Measurements from ENCODE around the gene SSU72.
A peak's percentile ranks its signal among the peaks of the same experiment; 100 is the strongest.
"Not testable (repeated sequence)": the region's sequence is repeated elsewhere in the genome, so short reads cannot be mapped to it uniquely, and the experiment has no call there.

SSU72 gene

DNA sequence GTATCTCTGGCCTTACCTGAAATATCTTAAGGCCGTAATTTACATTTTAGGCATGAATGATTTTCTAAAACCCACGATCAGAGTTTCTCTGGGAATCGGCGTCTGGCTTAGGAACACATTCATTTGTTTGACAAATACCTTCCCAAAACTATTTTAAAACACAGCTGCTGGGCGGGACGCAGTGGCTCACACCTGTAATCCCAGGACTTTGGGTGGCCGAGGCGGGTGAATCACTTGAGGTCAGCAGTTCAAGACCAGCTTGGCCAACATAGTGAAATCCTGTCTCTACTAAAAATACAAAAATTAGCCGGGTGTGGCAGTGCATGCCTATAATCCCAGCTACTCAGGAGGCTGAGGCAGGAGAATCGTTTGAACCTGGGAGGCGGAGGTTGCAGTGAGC, 17.7 kb downstream of the SSU72 start:
- not testable (repeated sequence) for DNase-seq

DNA sequence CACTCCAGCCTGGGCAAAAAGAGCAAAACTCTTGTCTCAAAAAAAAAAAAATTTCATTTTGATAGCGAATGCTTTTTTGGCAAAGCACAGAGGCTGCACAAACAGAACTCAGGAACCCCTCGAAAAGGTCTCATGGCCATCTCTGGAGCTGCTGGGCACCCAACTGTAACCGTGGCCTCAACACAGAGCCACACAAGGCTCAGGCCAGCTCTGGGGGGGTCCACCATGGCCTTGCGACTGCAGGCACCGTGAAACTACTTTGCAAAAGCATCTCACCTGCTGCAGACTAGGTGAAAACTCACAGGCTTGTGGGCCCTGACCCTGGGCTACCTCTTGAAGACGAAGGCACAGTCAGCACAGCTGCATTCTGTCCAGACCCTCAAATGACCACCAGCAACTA, 18.2 kb downstream of the SSU72 start:
- DNase-seq, result no peak

DNA sequence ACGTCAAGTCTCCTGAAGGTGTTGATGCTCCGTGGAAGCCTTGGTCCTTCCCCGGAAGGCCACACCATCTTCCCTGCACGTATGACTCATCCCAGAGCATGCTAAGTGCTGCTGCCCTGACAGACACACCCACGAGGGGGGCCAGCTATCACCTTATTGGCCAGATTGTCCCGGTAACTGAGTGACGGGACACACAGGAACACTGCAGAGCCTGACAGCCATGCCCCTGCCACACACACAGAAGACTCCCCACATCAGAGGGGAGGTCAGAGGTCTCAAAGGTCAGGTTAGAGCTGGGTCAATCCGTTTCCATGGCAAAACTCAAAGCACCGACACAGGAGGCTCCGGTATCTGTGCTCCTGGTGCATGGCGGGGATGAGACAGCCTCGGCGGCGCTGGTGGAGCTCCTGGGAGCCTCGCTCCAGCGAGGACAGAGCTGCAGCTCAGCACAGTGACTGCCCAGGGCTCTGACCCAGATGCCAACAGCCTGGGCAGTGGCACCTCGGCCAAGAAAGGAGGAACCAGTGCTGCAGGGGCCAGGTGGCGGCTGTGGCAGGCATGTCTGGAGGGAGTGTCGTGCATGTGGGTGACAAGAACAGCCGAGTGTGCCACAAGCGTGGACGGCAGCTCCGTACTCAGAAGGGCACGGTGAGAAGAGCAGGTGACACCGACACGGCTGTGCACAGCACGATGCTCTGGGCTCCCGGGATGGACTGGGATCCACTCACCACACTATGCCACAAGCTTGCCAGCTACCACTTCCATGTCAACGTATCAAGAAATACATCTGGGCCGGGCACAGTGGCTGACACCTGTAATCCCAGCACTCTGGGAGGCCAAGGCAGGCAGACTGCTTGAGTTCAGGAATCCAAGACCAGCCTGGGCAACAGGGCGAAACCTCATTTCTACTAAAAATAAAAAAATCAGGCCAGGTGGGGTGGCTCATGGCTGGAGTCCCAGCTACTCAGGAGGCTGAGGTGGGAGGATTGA, 19.4 kb downstream of the SSU72 start:
- no peak for DNase-seq

DNA sequence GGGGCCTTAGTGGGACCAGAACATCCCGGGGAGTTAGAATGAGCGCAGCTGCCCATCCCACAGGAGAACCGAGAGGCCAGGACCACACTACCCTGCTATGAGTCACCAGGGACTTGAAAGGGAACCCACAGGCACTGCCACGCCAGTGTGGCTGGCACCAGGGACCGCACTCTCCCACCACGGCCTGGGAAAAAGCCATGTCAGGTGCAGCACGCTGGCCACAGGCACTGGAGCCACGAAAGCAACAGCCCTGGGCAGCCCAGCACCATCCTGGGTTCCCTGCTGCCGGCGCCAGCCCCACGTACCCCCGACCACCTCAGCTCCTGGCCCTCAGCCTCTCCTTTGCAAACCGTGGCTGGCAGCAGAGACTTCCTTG, 20.1 kb downstream of the SSU72 start:
- DNase-seq, result no peak

DNA sequence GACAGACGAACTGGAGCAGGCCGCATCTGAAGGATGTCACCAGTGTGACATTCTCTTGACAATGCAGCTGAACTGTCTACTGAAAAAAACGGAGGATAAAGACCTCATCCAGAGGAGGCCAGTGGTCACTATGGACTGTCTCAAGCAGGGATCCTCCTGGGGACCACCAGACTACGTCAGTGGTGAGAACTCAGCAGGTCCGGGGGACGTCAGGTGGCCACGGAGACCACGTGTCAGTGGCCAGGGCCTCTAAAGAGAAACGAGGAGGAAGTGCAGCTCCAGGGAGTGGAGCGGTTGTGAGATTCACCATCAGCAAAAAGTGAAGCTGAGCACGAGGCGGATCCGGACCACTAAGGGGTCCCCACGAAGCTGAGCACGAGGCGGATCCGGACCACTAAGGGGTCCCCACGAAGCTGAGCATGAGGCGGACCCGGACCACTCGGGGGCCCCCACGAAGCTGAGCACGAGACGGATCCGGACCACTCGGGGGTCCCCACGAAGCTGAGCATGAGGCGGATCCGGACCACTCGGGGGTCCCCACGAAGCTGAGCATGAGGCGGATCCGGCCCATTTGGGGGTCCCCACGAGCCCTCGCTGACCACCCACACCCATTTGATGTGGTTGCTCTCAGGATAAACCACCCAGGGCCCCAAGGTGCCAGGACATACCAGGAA, 20.7 kb downstream of the SSU72 start:
- DNase-seq, result no peak

DNA sequence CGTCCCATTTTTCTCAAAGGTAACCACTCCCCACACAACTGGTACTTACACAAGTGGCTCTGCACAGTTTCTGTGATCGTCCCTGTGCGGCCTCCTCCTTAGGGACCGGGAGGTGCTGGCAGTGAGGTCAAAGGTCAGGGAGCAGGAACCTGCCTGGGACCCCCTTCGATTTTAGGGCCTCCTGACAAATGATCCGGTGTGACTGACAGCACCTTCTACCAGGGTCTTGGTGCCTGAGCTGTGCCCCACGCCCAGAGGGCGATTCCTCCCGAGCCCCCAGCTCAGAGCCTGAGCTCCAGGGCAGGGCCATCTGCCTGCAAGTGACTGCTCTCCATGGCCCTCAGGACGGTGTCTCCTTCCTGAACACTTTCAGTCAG, 22.4 kb downstream of the SSU72 start:
- DNase-seq, result no peak

DNA sequence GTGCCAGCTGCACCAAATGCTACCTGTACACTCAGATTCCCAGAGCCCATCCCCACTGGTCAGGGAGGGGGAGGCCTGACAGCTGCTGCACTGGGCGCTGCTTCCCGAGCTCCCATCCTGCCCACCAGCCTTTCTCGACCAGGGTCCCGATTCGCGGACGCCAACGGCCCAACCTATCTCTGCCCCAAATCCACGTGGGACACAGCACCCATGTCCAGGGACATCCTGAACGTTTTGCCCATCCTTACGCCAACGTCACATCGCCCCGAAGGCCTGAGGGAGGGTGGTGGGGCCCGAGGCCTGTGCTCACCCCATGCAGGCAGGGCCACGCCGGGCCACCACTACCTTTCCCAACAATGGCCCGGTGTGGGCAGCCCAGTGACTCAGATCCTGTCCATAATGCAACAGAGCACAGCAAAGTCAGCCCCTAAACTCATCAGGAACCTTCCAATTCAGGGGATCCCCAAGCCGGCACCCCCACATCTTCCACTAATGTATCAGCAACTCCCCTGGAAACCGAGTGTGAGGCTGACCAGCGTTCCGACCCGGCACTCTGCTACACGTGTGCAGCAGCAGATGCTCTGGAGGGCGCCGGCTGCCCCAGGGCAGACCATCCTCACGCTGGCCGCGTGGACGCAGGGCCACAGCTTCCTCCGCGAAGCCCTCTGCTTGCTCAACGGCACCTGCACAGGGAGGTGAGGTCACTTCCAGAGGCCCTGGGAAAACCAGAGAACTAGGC, 23.0 kb downstream of the SSU72 start:
- no peak for DNase-seq

DNA sequence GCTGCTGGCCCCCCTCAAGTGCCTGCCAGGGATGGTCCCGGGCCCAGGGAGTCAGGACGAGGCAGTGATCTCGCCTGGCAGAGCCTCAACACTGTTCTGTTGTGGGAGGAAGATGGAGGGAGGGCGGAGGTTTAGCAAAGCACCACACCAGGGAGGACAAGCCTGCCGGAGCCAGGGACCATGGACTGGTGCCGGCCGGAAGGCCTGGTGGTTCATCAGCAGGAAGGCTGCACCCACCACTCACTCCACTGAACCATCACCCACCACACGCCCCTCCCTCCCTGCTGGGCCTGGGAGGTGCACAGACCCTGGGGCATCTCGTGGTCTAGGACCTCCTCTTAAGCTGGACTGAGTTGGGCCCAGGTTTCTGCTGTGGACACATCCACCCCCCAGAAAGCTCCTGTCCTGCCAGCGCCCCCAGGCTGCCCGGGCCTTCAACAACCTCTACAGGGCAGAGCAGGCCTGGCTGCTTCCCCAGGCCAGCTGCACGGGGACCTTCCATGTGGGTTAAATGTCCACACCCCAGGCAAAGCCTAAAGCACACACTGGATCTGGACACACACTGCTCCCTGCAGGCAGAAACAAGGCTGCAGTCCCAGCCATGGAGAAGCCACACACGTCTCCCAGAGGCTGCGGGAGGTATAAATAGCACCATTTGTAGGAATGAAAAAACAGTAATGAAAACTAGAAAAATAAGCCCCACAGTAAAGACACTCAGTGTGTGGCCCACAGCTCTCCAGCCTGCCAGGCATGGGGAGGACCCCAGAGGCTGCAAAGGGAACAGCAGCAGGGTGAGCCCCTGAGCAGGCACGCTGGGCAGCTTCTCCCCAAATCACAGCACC, 23.9 kb downstream of the SSU72 start:
- no peak for DNase-seq

DNA sequence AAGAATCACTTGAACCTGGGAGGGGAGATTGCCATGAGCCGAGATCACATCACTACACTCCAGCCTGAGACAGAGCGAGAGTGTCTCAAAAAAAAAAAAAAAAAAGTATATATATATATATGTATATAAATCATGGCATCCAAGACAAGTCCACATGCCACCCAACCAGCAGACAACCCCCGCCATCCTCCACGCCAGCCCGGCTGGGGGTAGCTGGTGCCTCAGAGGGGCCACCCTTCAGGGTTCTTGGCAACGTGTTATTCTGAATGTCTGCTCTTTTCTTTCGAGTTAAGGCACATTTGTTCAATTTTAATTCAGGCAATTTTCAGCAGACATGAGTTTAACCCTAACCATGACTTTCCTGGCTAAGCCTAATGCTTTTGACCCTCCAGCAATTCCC, 24.6 kb downstream of the SSU72 start:
- DNase-seq, result no peak

DNA sequence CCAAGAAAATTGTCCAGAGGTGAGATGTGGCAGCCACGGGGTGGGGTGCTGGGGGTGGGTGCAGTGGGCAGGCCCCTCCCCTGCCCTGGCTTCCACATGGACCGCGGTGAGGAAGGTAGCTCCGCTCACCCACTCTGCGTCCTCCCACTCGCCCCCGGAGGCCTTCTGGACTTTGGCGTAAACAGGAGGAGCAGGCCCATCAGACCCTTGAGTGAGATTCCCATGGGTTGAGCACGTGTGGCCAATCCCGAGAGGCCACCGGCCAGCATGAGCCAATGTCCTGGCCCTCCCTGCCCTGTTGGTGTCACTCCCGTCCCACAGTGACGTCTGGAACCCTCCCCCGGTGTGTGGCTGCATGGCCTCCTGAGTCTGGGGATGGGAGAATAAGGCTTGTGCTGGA, 26.1 kb downstream of the SSU72 start:
- DNase-seq, result no peak

DNA sequence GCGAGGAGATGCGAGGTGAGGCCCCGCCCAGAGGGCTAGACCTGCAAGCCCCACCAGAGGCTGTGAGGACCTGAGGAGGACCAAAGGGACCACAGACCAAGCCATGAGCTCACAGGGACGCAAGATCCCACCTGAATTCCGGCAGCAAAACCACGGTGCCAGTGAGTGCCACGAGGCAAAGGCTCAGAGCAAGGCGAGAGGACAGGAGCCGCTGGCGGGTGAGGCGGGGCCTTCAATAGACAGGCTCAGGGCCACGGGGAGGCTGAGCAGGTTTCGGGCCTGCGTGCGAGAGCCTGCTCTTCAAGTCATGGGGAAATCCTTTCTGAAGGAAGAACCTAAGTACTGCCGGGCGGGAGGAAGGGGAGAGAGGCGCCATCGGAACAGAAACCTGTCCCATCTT, 27.2 kb downstream of the SSU72 start:
- no peak for DNase-seq

DNA sequence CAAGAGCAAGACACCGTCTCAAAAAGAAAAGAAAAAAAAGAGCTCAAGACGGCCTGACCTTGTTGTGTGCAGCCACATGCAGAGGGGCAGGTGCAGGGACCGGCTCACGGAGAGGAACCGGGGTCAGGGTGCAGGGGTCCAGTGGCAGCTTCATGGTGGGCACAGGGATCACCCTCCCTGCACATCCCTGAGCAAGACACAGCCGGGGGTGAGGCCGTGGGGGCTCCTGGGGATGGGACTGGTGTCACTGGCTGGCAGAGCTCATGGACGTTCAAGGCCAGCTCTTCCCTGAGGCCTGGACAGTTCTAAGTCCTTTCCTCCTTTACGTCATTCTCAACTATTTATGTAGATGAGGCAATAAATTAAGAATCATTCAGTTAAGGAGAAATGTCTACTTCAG, 27.7 kb downstream of the SSU72 start:
- DNase-seq, result no peak

DNA sequence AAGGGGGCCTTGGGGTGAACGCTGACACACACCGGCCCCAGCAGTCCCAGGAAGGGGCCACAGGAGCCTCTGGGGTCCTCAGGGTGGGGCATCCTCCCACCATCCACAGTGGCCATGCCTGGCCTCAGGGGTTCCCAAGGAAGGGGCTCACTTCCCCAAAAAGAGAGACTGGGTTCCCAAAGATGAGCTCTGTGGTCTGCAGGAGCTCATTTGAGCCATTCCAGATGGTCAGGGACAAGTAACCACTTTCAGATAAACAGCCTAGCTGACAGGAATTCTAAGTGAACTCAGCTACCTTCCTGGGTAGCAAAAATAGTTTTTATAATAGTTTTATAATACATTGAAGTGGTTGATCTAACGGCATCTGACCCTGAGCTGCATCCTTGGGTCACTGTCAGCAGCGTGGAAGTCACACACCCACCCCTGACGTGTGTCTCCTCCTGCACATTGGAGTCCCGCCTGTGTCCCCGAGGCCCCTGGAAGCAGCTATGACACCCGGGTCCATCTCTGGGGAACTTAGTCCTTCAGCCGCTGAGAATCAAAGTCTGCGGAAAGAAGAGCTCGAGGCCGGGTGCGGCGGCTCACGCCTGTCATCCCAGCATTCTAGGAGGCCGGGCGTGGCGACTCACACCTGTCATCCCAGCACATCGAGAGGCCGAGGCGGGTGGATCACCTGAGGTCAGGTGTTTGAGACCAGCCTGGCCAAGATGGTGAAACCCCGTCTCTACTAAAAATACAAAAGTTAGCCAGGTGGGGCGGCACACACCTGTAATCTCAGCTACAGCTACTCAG, 28.5 kb downstream of the SSU72 start:
- no peak for DNase-seq

DNA sequence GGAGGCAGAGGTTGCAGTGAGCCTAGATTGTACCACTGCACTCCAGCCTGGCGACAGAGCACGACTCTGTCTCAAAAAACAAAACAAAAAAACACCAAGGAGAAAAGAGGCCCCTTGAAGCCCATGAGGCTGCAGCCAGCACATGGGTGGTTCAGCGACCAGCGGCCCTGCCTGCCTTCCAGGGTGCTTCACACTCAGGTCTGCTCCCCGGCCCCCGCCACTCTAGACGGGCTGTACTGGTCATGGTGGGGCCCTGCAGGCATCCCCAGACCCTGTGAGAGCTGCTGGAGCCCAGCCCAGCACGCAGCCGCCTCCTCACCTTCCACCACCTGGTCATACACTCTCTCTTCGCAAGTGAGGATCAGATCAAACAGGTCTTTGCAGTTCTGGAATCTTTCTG, 30.1 kb downstream of the SSU72 start:
- DNase-seq, result no peak

DNA sequence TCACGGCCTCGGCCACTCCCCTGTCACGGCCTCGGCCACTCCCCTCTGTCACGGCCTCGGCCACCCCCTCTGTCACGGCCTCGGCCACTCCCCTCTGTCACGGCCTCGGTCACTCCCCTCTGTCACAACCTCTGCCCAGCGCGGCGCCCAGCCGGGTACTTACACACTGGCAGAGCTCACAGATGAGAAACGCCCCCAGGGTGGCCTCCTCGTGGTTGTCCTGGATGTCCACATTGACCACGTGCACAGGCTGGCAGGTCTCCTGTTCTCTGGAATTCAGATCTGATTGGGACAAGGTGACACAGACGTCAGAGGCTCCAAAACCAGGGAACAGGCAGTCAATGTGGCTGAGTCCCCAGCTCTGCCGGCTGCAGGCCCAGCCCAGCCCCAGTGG, 31.0 kb downstream of the SSU72 start:
- DNase-seq, result no peak

DNA sequence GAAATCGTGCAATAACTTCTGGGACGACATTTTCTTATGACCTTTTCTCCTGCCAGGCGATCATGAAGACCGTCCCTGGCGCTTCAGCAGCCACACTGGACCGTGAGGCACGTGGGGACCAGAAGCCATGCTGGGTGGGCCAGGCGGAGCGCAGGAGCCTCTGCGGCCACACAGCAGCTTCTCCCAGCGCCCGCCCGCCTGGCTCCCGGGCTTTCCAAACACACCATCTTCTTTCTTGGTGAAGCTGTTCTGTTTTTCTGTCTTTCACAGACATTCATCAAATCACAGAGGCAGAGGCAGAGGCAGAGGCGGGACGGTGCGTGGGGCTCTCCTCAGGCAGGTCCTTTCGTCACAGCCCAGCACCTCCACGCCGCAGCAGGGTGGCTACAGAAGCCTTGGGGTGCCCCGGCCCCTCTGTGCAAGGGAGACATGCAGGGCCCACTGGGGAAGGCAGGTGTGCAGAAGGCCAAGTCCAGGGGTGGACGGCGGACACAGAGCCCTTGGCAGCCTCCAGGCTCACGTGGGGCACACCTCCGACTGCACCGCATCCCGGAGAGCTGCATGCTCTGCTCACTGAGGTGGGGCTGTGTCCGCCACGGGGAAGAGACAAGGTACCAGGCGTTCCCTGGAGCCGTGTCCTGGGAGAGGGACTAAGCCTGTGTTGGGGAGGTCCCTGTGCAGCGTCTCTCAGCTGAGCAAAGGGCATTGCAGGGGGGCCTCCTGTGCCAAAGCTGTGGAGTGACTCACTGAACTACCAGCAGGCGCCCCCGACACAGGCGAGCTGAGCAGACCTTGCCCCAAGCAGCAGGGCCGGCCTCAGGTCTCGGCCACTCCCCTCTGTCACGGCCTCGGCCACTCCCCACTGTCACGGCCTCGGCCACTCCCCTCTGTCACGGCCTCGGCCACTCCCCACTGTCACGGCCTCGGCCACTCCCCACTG, 31.6 kb downstream of the SSU72 start:
- no peak for DNase-seq

DNA sequence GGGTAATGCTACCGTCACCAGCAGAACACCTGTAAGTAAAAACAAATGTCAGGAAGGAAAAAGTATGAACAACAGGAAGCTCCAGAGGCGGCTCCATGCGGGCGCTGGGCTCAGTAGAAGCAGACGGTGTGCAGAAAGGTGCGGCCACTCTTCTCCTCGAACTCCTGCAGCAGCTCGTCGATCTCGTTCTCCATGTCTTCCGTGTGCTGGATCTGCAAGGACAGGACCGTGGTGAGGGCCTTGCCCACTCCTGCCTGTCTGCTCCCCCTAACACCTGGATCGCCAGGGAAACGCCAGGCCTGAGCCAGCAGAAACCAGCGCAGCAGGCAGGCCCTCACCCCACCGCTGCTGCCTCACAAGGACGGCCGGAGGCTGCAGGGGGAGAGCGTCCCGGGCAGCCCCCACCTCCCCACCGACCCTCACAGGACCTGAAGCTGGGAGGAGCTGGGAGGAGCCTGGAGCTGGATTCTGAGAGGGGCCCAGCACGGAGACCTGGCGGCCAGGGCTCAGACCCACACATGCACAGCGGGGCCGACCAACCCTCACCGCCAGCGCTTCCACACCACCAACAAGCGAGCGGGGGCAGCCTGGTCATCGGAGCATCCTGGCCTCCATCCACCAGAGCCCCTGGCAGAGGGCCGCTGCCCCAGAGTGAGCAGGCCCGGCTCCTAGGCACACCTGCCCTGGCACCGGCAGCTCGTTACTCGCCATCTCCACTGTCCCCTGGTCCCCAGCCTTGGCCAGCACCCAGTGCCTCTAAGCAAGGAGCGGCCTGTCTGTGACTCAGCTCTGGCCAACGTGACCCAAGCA, 32.5 kb downstream of the SSU72 start:
- no peak for DNase-seq

DNA sequence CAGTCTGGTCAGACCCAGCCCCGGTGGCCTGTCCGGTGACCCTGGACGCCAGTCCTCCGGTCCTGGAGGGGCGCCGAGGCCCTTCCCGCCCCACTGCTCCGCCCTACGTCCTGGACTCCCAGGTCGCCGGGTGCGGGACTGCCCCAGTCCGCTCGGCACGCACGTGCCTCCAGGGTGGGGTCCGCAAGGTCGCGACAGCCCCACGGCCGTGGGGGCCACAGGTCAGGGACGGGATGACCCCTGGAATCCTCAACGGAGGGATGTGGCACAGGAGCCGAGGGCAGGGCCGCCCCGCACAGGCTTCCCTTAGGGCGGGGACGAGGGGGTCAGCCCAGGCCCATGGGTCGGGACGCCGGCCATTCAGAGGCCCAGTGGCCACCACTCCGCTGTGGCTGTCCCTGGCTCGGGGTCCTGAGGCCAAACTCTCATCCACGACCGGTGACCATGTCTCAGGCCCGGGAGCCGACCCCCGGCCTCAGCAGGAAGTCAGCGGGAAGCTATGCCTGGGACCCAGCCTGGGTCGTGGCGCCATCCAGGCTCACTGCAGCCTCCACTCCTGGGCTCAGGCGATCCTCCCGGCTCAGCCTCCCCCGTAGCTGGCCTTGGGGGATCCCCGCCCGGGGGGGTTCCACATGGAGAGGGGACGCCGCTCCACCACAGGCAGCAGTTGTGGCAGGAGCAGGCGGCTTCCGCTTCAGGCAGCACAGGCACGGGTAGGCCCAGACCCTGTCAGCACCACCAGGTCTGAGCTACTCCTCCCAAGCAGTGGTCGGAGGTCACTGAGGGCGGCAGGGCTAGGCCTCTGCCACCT, 33.6 kb downstream of the SSU72 start:
- DNase-seq, result peak; percentile 60
